Measurements from ENCODE around the gene SIN3A. TPM values are rescaled to one million over a fixed set of nuclear protein-coding genes. Genes with fewer than 3 reads are reported as not detected.
"Not testable (repeated sequence)": the region's sequence is repeated elsewhere in the genome, so short reads cannot be mapped to it uniquely, and the experiment has no call there.

Gene SIN3A
- total and polyA plus RNA-seq, 2 donors = 34.2 to 50.3 TPM

DNA sequence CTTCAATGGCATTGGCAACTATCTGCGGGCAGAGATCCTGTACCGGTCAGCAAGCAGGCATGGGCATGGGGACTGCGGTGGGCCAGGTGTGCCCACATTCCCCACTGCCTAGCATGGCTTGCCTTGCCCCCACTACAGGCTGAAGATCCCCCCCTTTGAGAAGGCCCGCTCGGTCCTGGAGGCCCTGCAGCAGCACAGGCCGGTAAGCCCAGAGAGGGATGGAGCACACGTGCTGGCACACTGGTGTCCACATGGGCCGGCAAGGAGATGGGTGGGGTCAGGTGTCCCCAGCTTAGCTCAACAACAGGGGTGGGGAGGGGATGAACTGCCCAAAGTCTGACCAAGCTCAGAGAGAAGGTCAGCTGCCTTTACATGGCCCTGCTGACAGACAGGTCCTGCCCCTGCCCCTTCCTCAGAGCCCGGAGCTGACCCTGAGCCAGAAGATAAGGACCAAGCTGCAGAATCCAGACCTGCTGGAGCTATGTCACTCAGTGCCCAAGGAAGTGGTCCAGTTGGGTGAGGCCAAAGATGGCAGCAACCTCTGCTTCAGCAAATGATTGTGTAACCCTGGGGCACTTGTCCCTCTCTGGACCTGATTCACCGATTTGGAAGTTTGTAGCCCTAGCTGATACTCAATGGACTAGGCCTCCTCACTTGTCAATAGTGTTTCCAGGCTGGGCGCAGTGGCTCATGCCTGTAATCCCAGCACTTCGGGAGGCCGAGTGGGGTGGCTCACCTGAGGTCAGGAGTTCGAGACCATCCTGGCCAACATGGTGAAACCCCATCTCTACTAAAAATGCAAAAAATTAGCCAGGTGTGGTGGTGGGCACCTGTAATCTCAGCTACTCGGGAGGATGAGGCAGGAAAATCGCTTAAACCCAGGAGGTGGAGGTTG is 99.1 kb downstream of the SIN3A start:
- H3K4me3 ChIP-seq (ENCODE audit: low read depth, low read length) = no peak overlapping the region
- no peak for DNase-seq (ENCODE audit: extremely low spot score)
- no peaks in the 10 kb centered on the region for H3K36me3 ChIP-seq (ENCODE audit: insufficient read depth)
- WGBS = 88% methylated on average over 16 of the region's 16 CpGs
- no peaks in the 10 kb centered on the region for H3K4me1 ChIP-seq (ENCODE audit: insufficient read depth)
- no peak overlapping the region for H3K27ac ChIP-seq (ENCODE audit: low read depth)

DNA sequence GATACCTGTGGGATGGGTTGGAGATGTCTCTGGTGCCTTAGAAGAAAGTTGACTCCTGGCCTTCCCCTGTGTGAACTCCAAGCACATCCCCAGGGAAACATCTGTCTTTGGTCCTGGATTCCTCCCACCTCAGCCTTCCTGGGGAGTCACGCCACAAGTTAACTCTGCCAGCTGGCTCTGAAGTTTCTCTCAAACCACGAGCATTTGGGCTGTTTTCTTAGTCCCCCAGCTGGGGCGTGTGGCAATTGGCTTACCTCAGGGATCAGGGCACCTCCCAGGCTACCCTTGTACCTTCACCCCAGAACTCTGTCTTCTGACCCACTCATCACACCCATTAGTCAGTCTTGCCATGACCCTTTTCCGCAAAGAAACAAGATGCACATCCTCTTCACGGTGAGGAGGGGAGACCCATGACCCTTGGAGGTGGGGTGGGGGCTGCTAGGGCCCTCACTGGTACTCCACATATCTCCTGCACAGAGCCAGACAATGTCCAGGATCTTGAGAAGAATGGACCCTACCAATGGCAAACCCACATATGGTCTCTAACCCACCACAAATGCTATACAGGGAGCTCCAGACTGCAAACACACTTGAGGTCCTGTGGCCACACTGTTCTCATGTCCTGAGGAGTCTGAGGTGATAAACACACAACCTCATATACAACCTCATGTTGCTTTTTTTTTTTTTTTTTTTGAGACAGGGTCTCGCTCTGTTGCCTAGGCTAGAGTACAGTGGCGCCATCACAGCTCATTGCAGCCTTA is 100.7 kb downstream of the SIN3A start:
- DNase-seq (ENCODE audit: extremely low spot score) = no peak
- H3K4me3 ChIP-seq (ENCODE audit: low read depth, low read length) = no peak overlapping the region
- no peak overlapping the region for H3K27ac ChIP-seq (ENCODE audit: low read depth)
- no peaks in the 10 kb centered on the region for H3K4me1 ChIP-seq (ENCODE audit: insufficient read depth)
- 73% methylated on average over 7 of the region's 7 CpGs for WGBS
- no peaks in the 10 kb centered on the region for H3K36me3 ChIP-seq (ENCODE audit: insufficient read depth)

DNA sequence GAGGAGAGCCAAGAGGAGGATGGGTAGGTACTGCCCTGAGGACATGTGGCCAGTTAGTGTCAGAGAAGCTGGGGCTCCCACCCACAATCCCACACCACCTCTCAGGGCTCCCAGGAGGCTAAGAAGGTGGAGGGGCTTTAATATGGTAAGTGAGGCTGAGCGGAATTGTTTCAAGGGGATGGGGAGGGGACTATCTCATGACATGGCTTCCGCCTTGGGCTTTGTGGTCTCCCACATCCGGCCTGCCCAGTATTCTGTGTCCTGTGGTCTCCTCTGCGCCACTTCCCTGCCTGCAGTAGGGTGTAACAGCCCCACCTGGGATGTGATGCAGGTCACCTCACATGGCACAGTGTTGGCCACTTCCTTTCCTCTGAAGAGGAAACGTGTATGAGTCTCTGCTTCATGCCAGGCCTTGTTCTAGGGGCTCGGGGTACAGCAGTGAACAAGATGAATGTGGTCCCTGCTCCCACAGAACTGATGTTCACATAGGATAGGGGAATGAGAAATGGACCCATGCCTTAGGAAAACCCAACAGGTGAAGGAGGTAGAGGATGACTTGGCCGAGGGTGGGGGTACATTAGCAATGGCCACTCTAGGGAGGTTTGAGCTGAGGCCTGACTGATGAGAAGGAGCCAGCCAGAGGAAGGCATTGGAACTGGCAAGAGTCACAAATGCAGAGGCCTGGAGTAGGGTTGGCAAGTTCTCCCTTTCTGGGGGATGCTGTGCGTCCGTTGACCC is 101.5 kb downstream of the SIN3A start:
- H3K4me3 ChIP-seq (ENCODE audit: low read depth, low read length) = no peak overlapping the region
- no peaks in the 10 kb centered on the region for H3K36me3 ChIP-seq (ENCODE audit: insufficient read depth)
- DNase-seq (ENCODE audit: extremely low spot score) = no peak
- H3K4me1 ChIP-seq (ENCODE audit: insufficient read depth) = no peaks in the 10 kb centered on the region
- 83% methylated on average over 9 of the region's 9 CpGs for WGBS
- no peak overlapping the region for H3K27ac ChIP-seq (ENCODE audit: low read depth)

DNA sequence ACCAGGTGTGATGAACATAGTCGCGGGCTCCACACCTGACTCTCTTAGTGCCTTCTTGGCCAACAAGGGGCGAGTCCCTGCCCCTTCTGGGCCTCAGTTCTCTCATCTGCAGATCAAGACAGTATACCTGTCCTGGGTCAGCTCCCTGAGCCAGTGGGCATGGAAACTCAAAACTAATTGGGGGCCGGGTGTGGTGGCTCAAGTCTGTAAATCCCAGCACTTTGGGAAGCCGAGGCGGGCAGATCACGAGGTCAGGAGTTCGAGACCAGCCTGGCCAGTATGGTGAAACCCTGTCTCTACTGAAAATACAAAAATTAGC is 102.2 kb downstream of the SIN3A start:
- H3K27ac ChIP-seq (ENCODE audit: low read depth); H3K4me1 ChIP-seq (ENCODE audit: insufficient read depth); H3K4me3 ChIP-seq (ENCODE audit: low read depth, low read length); H3K36me3 ChIP-seq (ENCODE audit: insufficient read depth); DNase-seq (ENCODE audit: extremely low spot score): not testable (repeated sequence)
- WGBS = 85% methylated on average over 8 of the region's 8 CpGs

DNA sequence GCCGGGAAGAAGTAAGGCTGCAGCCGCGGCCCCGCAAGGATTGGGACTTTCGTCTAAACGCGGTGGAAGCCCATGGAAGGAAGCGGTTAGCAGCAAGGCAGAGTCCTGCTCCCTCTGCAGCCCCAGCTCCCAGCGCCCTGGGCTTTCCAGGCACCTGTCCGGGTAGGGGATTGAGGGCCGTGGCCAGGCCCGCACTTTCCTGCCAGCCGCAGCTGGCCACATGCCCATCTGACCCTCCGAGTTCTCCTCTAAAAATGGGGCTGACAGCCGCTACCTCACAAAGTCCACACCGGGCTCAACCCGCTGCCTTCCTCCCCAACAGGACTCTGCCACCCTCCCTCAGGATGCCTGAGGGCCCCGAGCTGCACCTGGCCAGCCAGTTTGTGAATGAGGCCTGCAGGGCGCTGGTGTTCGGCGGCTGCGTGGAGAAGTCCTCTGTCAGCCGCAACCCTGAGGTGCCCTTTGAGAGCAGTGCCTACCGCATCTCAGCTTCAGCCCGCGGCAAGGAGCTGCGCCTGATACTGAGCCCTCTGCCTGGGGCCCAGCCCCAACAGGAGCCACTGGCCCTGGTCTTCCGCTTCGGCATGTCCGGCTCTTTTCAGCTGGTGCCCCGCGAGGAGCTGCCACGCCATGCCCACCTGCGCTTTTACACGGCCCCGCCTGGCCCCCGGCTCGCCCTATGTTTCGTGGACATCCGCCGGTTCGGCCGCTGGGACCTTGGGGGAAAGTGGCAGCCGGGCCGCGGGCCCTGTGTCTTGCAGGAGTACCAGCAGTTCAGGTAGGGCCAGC is 102.7 kb downstream of the SIN3A start:
- WGBS = 32% methylated on average over 46 of the region's 46 CpGs
- no peaks in the 10 kb centered on the region for H3K4me1 ChIP-seq (ENCODE audit: insufficient read depth)
- H3K36me3 ChIP-seq (ENCODE audit: insufficient read depth) = no peaks in the 10 kb centered on the region
- peak overlapping the region; percentile 72 for H3K4me3 ChIP-seq (ENCODE audit: low read depth, low read length)
- no peak for DNase-seq (ENCODE audit: extremely low spot score)
- no peak overlapping the region for H3K27ac ChIP-seq (ENCODE audit: low read depth)

DNA sequence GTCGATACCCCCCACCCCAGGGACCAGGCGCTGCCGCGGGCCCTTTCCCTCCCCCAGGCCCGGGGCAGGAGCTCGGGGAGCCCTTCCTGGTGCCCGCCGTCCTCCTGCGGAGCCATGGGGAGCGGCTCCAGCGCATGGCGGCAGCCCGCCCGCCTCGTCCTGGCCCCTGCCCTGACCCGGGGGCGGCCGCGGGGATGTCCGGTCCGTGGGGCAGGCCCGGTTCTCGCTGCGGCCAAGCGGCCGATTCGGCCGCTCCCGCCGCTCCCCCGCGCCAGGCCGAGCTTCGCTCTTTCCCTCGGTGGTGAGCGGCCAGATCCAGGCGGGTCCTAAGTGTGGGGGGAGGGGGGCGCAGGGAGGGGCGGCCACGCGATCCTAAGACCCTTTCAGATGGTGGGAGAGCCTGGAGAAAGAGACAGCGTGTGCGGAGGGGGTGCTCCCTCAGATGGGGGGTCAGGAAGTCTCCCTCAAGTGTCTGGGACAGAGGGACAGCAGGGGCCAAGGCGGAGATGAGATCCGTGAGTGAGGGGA is 103.4 kb downstream of the SIN3A start:
- H3K27ac ChIP-seq (ENCODE audit: low read depth) = no peak overlapping the region
- no peaks in the 10 kb centered on the region for H3K4me1 ChIP-seq (ENCODE audit: insufficient read depth)
- under 1% methylated on average over 45 of the region's 45 CpGs for WGBS
- H3K4me3 ChIP-seq (ENCODE audit: low read depth, low read length) = peak overlapping the region; percentile 72
- H3K36me3 ChIP-seq (ENCODE audit: insufficient read depth) = no peaks in the 10 kb centered on the region
- DNase-seq (ENCODE audit: extremely low spot score) = no peak

DNA sequence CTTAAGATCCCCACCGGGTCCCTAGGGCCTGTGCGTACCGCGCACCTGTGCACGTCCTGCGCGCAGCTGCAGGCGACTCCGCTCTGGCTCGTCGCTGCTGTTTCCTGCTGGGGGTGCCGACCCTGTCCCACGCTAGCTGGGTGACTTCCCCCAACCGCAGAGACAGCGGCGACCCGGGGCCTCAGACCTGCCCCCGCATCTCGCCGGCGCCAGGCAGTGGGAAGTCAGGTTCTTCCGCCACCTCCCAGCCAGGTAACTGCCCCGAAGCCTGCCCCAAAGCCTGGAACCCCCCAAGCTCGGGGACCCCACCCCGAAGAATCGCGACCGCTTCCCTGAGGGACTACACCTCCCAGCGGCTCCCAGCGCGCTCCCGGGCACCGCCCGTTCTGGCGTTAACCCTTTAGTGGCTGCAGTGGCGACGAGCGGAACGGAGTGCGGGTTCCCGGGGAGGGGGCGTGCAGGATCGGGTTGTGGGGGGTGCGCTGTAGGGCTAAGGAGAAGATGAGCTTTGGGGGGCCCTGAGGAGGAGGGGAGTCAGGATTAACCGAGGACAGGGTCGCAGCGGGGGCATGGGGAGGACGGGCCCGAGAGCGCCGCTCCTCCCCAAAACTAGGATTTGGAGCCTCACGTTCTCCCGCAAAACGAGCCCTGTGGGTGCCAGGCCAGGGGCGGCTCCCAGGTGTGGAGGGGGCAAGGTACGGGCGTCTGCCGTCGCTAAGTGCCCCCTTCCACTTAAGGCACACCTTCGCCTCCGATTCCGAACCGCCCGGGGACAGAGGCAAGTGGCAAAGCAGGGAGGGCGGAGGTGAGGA is 104.1 kb downstream of the SIN3A start:
- under 1% methylated on average over 65 of the region's 65 CpGs for WGBS
- Histone ChIP-seq H3K36me3 (ENCODE audit: insufficient read depth) (no peaks in the 10 kb centered on the region), H3K4me1 (ENCODE audit: insufficient read depth) (no peaks in the 10 kb centered on the region), H3K4me3 (ENCODE audit: low read depth, low read length) (peak overlapping the region; percentile 72), H3K27ac (ENCODE audit: low read depth) (no peak overlapping the region)
- no peak for DNase-seq (ENCODE audit: extremely low spot score)

DNA sequence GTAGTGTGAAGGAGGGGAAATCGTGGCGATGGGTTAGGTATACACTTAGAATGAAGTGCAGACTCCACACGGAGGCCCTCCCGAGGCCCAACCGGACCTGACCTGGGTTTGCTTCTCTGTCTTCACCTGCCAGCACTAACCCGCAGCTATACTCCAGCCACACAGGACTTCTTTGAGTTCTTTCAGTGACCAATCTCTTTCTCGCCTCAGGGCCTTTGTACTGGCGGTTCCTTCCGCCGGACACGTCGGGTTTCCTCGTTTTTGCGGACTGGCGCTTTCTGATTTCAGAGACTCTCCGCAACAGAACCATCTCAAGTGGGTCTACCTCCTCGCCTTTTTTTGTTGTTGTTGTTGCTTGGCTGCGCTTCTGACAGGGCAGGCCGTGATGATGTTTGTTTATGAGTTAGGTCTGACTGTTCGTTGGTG is 104.7 kb downstream of the SIN3A start, which contains the start of gene NEIL1:
Gene NEIL1, plus strand, starts transcription at position 244 of the 426 bp plus-strand sequence. CDS start 1,867 bp downstream, outside the sequence.
- 32% methylated on average over 20 of the region's 20 CpGs for WGBS
- DNase-seq (ENCODE audit: extremely low spot score) = no peak
- peak within 1 kb of the TSS; percentile 72 for H3K4me3 ChIP-seq (ENCODE audit: low read depth, low read length)
- H3K36me3 ChIP-seq (ENCODE audit: insufficient read depth) = no peaks in the 10 kb centered on the region
- H3K27ac ChIP-seq (ENCODE audit: low read depth) = no peak within 1 kb of the TSS
- no peaks in the 10 kb centered on the region for H3K4me1 ChIP-seq (ENCODE audit: insufficient read depth)

DNA sequence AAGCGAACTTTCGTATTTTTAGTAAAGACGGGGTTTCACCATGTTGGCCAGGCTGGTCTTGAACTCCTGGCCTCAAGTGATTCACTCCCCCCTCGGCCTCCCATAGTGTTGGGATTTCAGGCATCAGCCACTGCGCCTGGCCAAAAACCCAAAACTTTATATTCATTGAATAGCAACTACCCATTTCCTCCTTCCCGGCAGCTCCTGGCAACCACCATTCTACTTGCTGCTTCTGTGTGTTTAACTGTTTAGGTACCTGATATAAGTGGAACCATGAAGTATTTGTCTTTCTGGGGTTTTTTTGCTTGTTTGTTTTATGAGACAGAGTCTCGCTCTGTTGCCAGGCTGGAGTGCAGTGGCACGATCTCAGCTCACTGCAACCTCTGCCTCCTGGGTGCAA is 107.5 kb downstream of the SIN3A start:
- WGBS = 48% methylated on average over 8 of the region's 8 CpGs
- H3K27ac ChIP-seq (ENCODE audit: low read depth); DNase-seq (ENCODE audit: extremely low spot score); H3K36me3 ChIP-seq (ENCODE audit: insufficient read depth); H3K4me1 ChIP-seq (ENCODE audit: insufficient read depth); H3K4me3 ChIP-seq (ENCODE audit: low read depth, low read length): not testable (repeated sequence)

DNA sequence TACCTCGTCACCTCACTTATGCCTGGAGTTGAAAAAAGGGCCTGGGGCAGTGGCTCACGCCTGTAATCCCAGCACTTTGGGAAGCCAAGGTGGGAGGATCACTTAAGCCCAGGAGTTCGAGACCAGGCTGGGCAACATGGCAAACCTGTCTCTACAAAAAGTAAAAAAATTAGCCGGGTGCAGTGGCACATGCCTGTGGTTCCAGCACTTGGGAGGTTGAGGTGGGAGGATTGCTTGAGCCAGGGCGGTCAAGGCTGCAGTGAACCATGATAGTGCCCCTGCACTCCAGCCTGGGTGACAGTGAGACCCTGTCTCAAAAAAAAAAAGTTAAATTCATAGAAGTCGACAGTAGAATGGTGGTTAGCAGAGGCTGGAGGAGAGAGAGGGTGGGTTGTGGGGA is 109.3 kb downstream of the SIN3A start:
- H3K27ac ChIP-seq (ENCODE audit: low read depth) = no peak overlapping the region
- no peaks in the 10 kb centered on the region for H3K4me1 ChIP-seq (ENCODE audit: insufficient read depth)
- no peak for DNase-seq (ENCODE audit: extremely low spot score)
- H3K4me3 ChIP-seq (ENCODE audit: low read depth, low read length) = no peak overlapping the region
- 83% methylated on average over 6 of the region's 6 CpGs for WGBS
- H3K36me3 ChIP-seq (ENCODE audit: insufficient read depth) = no peaks in the 10 kb centered on the region

DNA sequence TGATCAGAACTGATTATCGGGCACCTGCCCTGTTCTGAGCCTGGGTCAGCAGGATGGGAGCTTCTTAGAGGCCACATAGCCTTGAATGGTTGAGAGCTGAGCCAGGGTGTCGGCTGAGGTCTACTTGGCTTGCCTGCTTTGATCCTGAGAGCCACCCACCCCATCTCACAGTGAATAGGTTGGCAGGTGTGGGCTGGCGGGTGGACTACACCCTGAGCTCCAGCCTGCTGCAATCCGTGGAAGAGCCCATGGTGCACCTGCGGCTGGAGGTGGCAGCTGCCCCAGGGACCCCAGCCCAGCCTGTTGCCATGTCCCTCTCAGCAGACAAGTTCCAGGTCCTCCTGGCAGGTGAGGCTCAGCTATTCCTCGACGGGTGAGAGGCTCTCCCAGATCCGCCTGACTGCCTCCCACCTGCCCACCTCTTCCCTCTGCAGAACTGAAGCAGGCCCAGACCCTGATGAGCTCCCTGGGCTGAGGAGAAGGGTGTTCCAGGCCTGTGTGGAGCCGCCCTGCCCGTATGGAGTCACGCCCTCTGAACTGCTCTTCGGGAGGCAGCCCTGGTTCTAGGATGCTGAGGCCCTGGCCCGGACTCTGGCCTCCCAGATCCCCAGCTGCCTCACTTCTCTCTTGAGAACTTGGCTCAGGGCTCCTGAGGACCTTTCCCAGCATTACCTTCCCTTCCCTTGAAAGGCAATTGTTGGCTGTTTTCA is 111.8 kb downstream of the SIN3A start:
- no peak overlapping the region for H3K27ac ChIP-seq (ENCODE audit: low read depth)
- no peak overlapping the region for H3K4me3 ChIP-seq (ENCODE audit: low read depth, low read length)
- WGBS = 94% methylated on average over 13 of the region's 13 CpGs
- DNase-seq (ENCODE audit: extremely low spot score) = no peak
- H3K4me1 ChIP-seq (ENCODE audit: insufficient read depth) = no peaks in the 10 kb centered on the region
- no peaks in the 10 kb centered on the region for H3K36me3 ChIP-seq (ENCODE audit: insufficient read depth)
